Gastrocnemius medialis (tissue), 4 donors: ENCODE results near the gene PKD2L2. TPM values are rescaled to one million over a fixed set of nuclear protein-coding genes. Genes with fewer than 3 reads are reported as not detected.
"Not testable (repeated sequence)": the region's sequence is repeated elsewhere in the genome, so short reads cannot be mapped to it uniquely, and the experiment has no call there.

Experiments
- ATAC-seq, 2 donors: fragments of 150-250 bp; one replicate each; pipeline ENCODE4 v1.9.1; 2016
- DNase-seq, 2 donors: peaks; one replicate each; pipeline ENCODE4 v3.0.0-alpha.2; 2019
- H3K27ac ChIP-seq, 4 donors: fragments of 200-600 bp; sonication (generic); 1 replicate in 1 of 4; 2 replicates in 3 of 4; pipeline ENCODE4 v1.5.1; 2016 to 2018; ENCODE audit warnings: mild to moderate bottlenecking in 2 of 4, moderate library complexity in 1 of 4
- H3K27me3 ChIP-seq, 3 donors: fragments of 200-600 bp; sonication (generic) in 2 of 3; 1 replicate in 1 of 3; 2 replicates in 2 of 3; pipeline versions ENCODE4 v1.5.1 to v1.6.0; 2016 to 2019; ENCODE audit warnings: mild to moderate bottlenecking in 1 of 3, moderate library complexity in 1 of 3
- H3K36me3 ChIP-seq, 2 donors: fragments of 200-600 bp; sonication (generic) in 1 of 2; one replicate each; pipeline ENCODE4 v1.5.1; 2017 to 2018
- H3K4me1 ChIP-seq, 2 donors: fragments of 200-600 bp; sonication (generic) in 1 of 2; one replicate each; pipeline ENCODE4 v1.5.1; 2016 to 2017; ENCODE audit warnings: mild to moderate bottlenecking in 2 of 2
- H3K4me3 ChIP-seq, 4 donors: fragments of 200-600 bp; sonication (generic) in 3 of 4; 1 replicate in 1 of 4; 2 replicates in 3 of 4; pipeline ENCODE4 v1.5.1; 2016 to 2019; ENCODE audit warnings: mild to moderate bottlenecking in 2 of 4
- H3K9me3 ChIP-seq, 3 donors: fragments of 200-600 bp; sonication (generic) in 2 of 3; 1 replicate in 1 of 3; 2 replicates in 2 of 3; pipeline ENCODE4 v1.5.1; 2016 to 2019
- CTCF ChIP-seq, 5 experiments: fragments of 450-650 bp in 3 of 5; fragments of 200-600 bp in 2 of 5; sonication (generic) in 2 of 5; IDR thresholded peaks in 4 of 5; conservative IDR thresholded peaks in 1 of 5; 1 replicate in 4 of 5; 2 replicates in 1 of 5; pipeline ENCODE4 v1.5.1; 2016 to 2019; ENCODE audit warnings: antibody characterized with exemption in 5 of 5, mild to moderate bottlenecking in 3 of 5, moderate library complexity in 3 of 5
- POLR2A ChIP-seq, 2 donors: fragments of 450-650 bp; IDR thresholded peaks; one replicate each; pipeline ENCODE4 v1.6.1; 2017; ENCODE audit warnings: antibody characterized with exemption in 2 of 2, mild to moderate bottlenecking in 2 of 2, moderate library complexity in 2 of 2
- in situ Hi-C, 4 donors: fragments of 200-750 bp; cut with MboI; loops; one replicate each; pipeline versions ENCODE4 v1.15.0 to v1.8.0; 2017; ENCODE audit warnings: low sequenced_read_pairs in 4 of 4
- intact Hi-C: fragments of 100-400 bp; cut with DNase I; formaldehyde crosslinking; loops from one replicate; pipeline ENCODE4 v1.15.1; 2023; ENCODE audit warnings: low total_unique reads
- total RNA-seq, 4 donors: library from RNA; depleted of rRNA; stranded (reverse); fragments of >200 nt; gene quantifications; one replicate each; pipeline versions ENCODE4 v1.1.0 to v1.2.3, GENCODE V29; 2016

The PKD2L2 gene
- total RNA-seq, 4 donors from 2014 or later = 0.70 to 4.8 (median 0.94) TPM; not detected in 1

GRCh38 chr5:137935694-137936093 lies 46.4 kb downstream of the PKD2L2 start:
- Histone ChIP-seq H3K27me3 (no peaks in the 10 kb centered on the region), H3K36me3 (peaks cover 0 to 24% of the 10 kb centered on the region in 2 donors), H3K9me3 (no peaks in the 10 kb centered on the region), H3K27ac (no peak overlapping the region), H3K4me3 (no peak overlapping the region), H3K4me1 (peaks cover 0 to 6% of the 10 kb centered on the region in 2 donors)
- ATAC-seq (no peak), DNase-seq (no peak)
- TF ChIP-seq CTCF (IDR thresholded peaks at IDR 0.05 in 4 of 5, conservative IDR thresholded peaks at IDR 0.05 in 1 of 5) (no peak), POLR2A (IDR thresholded peaks at IDR 0.05) (no peak)
- in situ Hi-C loops (no loop called here), intact Hi-C loops (no loop called here)

- DNase-seq (no peak), ATAC-seq (no peak)
- Histone ChIP-seq H3K36me3 (peaks cover 0 to 48% of the 10 kb centered on the region in 2 donors), H3K4me1 (peaks cover 0 to 6% of the 10 kb centered on the region in 2 donors), H3K4me3 (no peak overlapping the region), H3K9me3 (no peaks in the 10 kb centered on the region), H3K27me3 (no peaks in the 10 kb centered on the region), H3K27ac (no peak overlapping the region)
- no peak for TF ChIP-seq CTCF (IDR thresholded peaks at IDR 0.05 in 4 of 5, conservative IDR thresholded peaks at IDR 0.05 in 1 of 5)
- no peak for TF ChIP-seq POLR2A (IDR thresholded peaks at IDR 0.05)
- in situ Hi-C loops (no loop called here), intact Hi-C loops (no loop called here)
Observed at GRCh38 chr5:137937994-137938750, 48.9 kb downstream of the PKD2L2 start.

GRCh38 chr5:137938751-137939143 lies 49.5 kb downstream of the PKD2L2 start:
- H3K4me1 ChIP-seq = peaks cover 0 to under 1% of the 10 kb centered on the region in 2 donors
- H3K36me3 ChIP-seq = peaks cover 0 to 54% of the 10 kb centered on the region in 2 donors
- TF ChIP-seq CTCF (IDR thresholded peaks at IDR 0.05 in 4 of 5, conservative IDR thresholded peaks at IDR 0.05 in 1 of 5) = no peak
- TF ChIP-seq POLR2A (IDR thresholded peaks at IDR 0.05) = no peak
- ATAC-seq (no peak), DNase-seq (no peak)
- no peaks in the 10 kb centered on the region for H3K9me3 ChIP-seq
- in situ Hi-C loops = no loop called here
- H3K27ac ChIP-seq = no peak overlapping the region
- no peak overlapping the region for H3K4me3 ChIP-seq
- intact Hi-C loops = no loop called here
- no peaks in the 10 kb centered on the region for H3K27me3 ChIP-seq

GRCh38 chr5:137939331-137939730 lies 50.1 kb downstream of the PKD2L2 start:
- no peak overlapping the region for H3K4me3 ChIP-seq
- TF ChIP-seq POLR2A (IDR thresholded peaks at IDR 0.05) = no peak
- no peak for TF ChIP-seq CTCF (IDR thresholded peaks at IDR 0.05 in 4 of 5, conservative IDR thresholded peaks at IDR 0.05 in 1 of 5)
- peaks cover 0 to 60% of the 10 kb centered on the region in 2 donors for H3K36me3 ChIP-seq
- H3K27ac ChIP-seq = no peak overlapping the region
- intact Hi-C loops (no loop called here), in situ Hi-C loops (no loop called here)
- DNase-seq (no peak), ATAC-seq (no peak)
- no peaks in the 10 kb centered on the region for H3K4me1 ChIP-seq
- no peaks in the 10 kb centered on the region for H3K27me3 ChIP-seq
- no peaks in the 10 kb centered on the region for H3K9me3 ChIP-seq

GRCh38 chr5:137944280-137944679 lies 55.0 kb downstream of the PKD2L2 start:
- H3K4me1 ChIP-seq, H3K9me3 ChIP-seq, H3K27ac ChIP-seq, H3K27me3 ChIP-seq, H3K4me3 ChIP-seq, in situ Hi-C loops, intact Hi-C loops, DNase-seq, ATAC-seq: not testable (repeated sequence)
- peaks cover 3 to 98% of the 10 kb centered on the region in 2 donors for H3K36me3 ChIP-seq
